ENCODE measurements around the gene C21orf91.

Gene C21orf91

GRCh38 chr21:17819114-17819876 lies at the start of gene C21orf91:
Gene C21orf91, minus strand, starts transcription at chr21:17819356. Its CDS starts 1,038 bp downstream, at chr21:17818318.
- peak; percentile 44 to 79 for DNase-seq

GRCh38 chr21:17866590-17866989 lies 47.4 kb upstream of the C21orf91 start:
- DNase-seq, result no peak

- no peak for DNase-seq
Measured at GRCh38 chr21:17859661-17860060, 40.5 kb upstream of the C21orf91 start.

GRCh38 chr21:17858747-17859146 lies 39.6 kb upstream of the C21orf91 start:
- DNase-seq, result no peak

GRCh38 chr21:17854745-17855144 lies 35.6 kb upstream of the C21orf91 start:
- DNase-seq, result no peak

- no peak for DNase-seq
Measured at GRCh38 chr21:17853393-17854275, 34.5 kb upstream of the C21orf91 start.

- peak in 1 of 2 experiments; percentile 31 for DNase-seq
Measured at GRCh38 chr21:17848228-17848627, 29.1 kb upstream of the C21orf91 start.

- no peak for DNase-seq
Measured at GRCh38 chr21:17841103-17841502, 21.9 kb upstream of the C21orf91 start.

- DNase-seq, result no peak
Measured at GRCh38 chr21:17834639-17835354, 15.6 kb upstream of the C21orf91 start.

- no peak for DNase-seq
Measured at GRCh38 chr21:17829472-17829871, 10.3 kb upstream of the C21orf91 start.

- DNase-seq, result no peak
Measured at GRCh38 chr21:17828223-17828622, 9.1 kb upstream of the C21orf91 start.

- no peak for DNase-seq
Measured at GRCh38 chr21:17823846-17824245, 4.7 kb upstream of the C21orf91 start.

- no peak for DNase-seq
Measured at GRCh38 chr21:17821121-17821520, 2.0 kb upstream of the C21orf91 start.

- DNase-seq, result no peak
Measured at GRCh38 chr21:17819877-17820229, 697 bp upstream of the C21orf91 start.

GRCh38 chr21:17818186-17819113 lies 706 bp downstream of the C21orf91 start:
- DNase-seq, result no peak

- DNase-seq, result no peak
Measured at GRCh38 chr21:17813353-17813752, 5.8 kb downstream of the C21orf91 start.

- DNase-seq, result no peak
Measured at GRCh38 chr21:17805966-17806365, 13.2 kb downstream of the C21orf91 start.

GRCh38 chr21:17803536-17803935 lies 15.6 kb downstream of the C21orf91 start:
- DNase-seq, result no peak

- no peak for DNase-seq
Measured at GRCh38 chr21:17802572-17802971, 16.6 kb downstream of the C21orf91 start.

GRCh38 chr21:17799414-17800164 lies 19.6 kb downstream of the C21orf91 start:
- no peak for DNase-seq

- no peak for DNase-seq
Measured at GRCh38 chr21:17798796-17799195, 20.4 kb downstream of the C21orf91 start.

Measured in SW 1271 (cell line).